CD4-positive, alpha-beta T cell treated with Interleukin-12 subunit alpha and Interleukin-12 subunit beta, for 1 hour (primary cell): ENCODE results near the gene MEIS1.

Source experiments
- DNase-seq: peaks from one replicate; pipeline ENCODE4 v3.0.0-alpha.2; 2020

MEIS1 gene

DNA sequence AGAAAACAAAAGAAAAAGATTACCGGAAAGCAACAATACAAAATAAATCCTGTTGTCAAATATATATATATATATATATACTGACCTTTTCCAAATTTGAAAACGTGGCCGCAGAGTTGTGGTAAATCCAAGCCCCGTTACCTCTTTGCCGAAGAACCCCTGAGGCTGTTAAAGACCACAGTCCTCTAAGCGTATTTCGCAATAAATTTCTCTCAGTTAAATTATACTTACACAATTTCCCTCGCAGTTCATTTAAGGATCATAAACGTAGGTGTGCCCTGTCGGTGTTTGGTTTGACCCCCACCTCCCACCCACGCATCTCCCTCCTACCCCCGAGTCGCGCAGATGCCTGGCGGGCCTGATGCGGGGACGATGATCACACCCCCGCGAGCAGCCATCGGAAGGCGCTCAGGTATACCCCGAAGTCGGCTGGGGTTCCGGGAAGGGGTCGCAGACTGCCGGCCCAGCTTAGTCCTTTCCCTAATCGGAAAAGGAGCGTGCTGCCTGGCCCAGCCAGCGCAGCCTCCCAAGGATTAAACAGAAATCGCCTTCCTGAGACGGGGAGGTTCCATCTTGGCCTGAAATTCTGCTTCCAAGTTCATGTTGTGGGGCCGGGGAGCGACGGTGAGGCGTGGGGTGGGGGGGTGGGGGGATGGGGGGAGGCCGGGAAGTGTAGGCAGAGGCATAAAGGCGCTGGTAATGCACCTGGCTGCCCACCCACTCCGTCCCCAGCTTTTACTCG, 2.9 kb upstream of the MEIS1 start:
- no peak for DNase-seq

DNA sequence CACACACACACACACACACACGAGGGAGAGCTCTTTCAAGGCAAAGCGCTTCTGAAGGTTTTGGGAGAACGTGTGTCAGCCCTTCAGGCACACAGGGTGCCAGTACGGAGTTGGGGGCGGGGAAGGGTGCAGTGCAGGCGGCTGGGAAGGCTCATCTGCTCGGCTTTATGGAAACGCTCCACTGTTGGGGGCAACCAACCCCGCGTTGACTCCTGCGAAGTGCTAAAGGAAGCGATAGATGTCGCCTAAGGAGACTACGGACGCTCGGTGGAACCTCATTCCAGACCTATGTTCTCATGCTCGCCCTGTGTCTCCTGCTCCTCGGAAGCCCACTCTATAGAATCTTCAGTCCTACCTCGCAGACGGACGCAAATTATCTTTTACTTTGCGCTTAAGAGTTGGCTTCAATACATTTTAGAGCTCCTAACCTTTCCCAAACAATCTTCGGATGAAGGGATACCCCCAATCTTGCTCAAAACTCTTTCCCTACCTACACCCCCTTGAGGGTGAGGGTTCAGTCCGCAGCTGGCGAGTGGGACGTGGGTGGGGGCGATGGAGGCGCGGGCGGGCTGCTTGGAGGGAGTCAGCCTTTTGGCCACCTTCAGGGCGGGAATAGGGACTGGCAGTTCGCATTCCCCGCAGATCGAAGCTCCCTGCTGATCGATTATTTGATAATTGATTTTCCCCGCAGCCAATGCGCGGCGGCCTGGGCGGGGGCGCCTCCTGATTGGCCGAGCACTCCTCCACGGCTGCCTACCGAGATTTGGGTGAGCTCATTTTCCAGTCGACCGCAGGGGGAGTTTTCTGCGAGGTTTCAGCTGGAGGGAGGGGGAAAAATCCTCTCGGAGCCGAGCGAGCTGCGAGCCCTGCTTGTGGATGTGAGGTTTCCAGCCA, 1.9 kb upstream of the MEIS1 start:
- peak; percentile 23 for DNase-seq

GRCh38 chr2:66433695-66433944, 1.3 kb upstream of the MEIS1 start:
- DNase-seq, result no peak

- DNase-seq, result no peak
Measured at GRCh38 chr2:66433945-66434678, 813 bp upstream of the MEIS1 start.

- no peak for DNase-seq
Measured at GRCh38 chr2:66435549-66435875, 587 bp downstream of the MEIS1 start.

DNA sequence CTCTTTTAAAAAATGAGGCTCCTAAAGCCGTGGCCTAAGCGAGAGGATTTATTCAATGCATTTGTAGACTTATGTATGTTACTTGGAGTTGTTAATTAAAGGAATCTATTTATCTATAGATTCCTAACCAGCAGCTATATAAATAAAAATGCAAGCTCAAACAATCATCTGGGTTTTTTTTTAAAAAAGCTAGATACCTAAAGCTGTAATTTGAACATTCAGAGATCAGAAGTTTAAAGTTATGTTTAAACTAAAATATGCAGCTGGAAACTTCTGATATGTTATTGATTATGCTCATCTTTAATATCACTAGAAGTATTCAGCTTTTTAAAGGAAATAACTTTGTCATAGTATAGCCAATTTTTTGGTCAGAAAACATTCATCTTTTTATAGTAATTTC, 1.0 kb downstream of the MEIS1 start:
- no peak for DNase-seq

- DNase-seq, result no peak
Measured at GRCh38 chr2:66436581-66437001, 1.7 kb downstream of the MEIS1 start.

GRCh38 chr2:66437109-66437690, 2.3 kb downstream of the MEIS1 start:
- no peak for DNase-seq

DNA sequence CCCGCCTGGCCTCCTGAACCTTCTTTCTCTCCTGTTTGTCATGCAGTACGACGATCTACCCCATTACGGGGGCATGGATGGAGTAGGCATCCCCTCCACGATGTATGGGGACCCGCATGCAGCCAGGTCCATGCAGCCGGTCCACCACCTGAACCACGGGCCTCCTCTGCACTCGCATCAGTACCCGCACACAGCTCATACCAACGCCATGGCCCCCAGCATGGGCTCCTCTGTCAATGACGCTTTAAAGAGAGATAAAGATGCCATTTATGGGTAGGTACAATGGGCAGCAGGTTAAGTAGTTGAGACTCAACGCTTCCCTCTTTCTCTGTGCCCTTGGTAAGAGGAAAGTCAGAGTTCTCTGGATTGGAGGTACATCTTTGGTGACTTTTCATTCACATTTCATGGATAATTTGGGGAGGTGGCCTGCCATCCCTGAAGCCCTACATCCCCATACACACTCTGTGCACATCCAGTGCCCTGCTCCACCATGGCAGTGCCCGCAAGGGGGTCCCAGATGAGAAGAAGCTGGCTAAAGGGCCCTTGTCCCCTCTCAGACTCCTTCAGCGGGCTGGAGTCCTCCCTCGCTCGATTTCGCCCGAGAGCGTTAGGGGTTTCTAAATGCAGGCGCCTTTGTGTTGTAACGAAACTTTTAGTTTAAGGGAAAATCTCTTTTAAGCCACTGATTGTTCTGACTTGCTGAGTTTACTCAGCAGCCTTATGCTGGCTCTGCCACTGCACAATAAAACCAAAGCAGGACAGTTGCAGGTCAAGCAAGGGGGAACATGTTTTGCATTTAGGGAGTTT, 3.0 kb downstream of the MEIS1 start:
- DNase-seq, result no peak

DNA sequence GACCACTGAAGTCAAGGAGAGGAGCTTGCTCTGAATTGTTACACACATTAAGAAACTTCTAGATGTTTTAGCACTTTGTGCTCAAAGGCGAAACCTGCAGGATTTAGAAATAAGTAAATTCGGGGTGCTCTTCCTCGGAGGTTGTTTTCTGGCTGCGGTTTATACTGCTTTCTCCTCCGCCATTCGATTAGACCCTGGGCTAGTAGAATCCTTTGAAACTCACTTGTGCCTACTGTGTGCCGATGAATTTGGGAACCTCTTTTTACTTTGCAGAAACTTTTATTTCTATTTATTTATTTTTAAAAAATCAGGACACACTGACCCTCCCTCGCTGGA, 3.5 kb downstream of the MEIS1 start:
- DNase-seq, result no peak

DNA sequence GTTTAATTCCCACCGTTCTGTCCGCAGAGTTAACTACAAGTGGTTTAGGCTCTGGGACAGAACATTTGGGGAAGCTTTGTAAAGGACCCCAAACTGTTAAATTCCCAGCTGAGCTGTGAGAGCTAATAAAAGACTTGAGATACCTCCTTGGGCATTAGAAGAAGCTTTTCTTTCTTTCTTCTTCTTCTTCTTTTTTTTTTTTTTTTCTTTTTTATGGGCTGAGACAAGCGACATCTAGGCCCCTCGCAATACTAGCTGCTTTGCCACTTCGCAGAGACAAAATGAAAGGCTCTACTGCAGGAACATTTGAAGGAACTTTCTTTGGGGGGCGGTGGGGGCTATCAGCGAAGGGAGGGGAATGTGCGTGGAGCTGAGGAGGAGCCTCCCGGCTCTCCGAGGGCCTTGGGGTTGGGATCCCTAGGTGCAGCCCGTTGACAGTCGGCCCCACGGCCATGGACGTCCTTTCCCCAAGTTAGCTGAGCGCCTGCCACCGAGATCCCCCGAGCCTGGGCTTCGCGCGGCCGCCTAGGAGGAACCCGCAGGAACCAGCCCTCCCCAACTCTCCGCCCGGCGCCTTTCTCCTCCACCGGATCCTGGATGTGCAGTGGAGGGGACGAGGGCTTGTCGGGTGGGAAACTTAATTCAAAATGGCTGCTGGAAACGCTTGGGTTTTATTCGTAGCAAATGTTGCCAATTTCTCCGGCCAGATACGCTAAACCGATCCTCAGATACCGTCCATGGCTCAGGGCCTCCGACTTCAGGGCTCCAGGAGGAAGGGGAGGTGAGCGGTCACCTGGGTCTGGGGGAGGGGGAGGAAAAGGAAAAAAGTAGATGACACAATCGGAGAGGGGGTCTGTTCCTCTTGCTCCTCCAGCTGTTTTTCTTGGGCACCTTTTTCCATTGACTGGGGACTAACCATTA, 4.2 kb downstream of the MEIS1 start:
- no peak for DNase-seq

- DNase-seq, result no peak
Measured at GRCh38 chr2:66439812-66440542, 5.1 kb downstream of the MEIS1 start.

GRCh38 chr2:66440708-66441497, 6.0 kb downstream of the MEIS1 start:
- DNase-seq, result no peak

GRCh38 chr2:66441581-66442320, 6.8 kb downstream of the MEIS1 start:
- no peak for DNase-seq

DNA sequence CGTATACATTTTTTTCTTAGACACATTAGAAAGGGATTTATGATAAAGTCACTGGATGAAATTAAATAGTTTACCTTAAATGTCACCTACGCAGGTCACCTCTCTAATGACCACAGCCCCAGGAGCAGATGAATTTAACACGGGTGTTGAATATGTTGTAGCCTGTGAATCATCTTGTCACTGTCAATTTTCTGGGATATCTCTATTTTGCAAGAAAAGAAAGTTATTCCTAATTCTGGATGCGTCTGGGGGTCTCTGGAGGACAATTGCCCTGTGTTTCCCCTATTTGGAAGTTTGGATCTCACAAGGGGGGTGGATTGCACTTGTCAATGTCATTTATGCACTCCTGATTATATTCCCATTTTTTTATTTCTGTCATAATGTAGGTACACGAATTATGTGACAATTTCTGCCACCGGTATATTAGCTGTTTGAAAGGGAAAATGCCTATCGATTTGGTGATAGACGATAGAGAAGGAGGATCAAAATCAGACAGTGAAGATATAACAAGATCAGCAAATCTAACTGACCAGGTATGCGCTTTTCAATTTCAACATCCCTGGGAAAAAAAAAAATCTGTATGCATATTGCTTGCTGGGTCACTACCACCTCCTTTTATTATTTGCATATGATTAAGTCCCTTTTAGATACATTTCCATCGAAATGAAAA, 7.7 kb downstream of the MEIS1 start:
- no peak for DNase-seq

GRCh38 chr2:66443186-66443978, 8.5 kb downstream of the MEIS1 start:
- no peak for DNase-seq

GRCh38 chr2:66443979-66444861, 9.3 kb downstream of the MEIS1 start:
- no peak for DNase-seq
